ENCODE results near the gene AFG1L.
A peak's percentile ranks its signal among the peaks of the same experiment; 100 is the strongest.
"Not testable (repeated sequence)": the region's sequence is repeated elsewhere in the genome, so short reads cannot be mapped to it uniquely, and the experiment has no call there.

The AFG1L gene

DNA sequence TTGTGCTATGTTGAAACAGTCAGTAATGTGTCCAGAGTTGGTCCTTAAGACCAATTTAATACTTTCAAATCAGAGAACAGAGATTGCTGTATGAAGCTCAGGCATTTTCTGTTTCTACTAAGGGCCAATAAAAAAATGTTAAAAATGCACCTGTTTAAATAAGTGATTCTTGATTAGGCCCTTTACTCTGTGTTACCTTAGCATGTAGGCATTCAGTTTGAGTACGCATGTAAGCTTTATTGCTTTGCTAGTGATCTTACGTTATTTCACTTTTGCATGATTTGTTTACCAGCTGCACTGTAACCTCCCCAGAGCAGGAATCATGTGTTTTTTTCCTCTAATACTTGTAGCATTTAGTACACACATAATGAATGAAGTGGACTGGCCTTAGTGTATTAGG, 61.0 kb downstream of the AFG1L start:
- DNase-seq: peak; percentile 41

DNA sequence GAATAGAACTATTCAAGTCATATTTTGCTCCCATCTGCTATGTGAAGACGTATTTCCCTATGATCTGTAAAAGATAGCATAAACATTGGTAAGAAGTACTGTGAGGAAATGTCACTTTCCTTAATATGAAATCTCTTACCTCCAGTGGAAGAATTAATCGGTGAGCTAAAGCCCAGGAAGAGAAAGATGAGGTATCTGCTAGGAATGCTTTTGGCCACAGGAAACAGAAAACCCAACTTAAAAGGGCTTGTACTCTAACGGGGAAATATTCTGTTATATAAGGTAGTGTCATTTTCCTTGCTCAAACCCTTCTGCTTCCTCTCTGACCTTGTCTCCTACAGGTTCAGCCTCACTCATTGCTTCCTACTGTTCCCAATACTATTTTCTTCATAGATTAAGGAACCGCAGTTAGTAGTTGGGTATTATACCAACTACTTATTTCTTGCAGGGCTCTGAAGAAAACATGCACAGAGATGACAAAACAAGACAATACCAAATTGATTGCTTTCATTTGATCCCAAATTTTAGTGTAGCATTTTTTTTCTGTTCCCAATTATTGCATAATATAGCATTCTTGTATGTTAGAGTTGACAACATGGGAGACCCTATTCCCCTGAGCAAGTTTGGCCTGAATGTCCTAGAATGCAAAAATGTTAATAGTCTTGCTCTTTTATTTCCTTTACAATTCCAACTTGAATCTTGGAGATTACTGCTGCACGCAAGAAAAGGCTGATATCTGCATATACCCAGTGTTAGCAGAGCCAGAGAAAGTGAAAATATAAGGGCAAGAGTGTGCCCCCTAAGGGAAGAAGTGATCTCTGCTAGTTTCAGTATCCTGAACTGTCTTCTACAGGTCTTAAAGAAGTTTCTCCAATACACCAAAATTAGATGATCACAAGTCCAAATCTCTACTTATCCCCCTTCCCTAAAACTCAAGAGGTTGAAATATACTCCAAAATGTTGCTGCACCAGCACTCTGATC, 65.3 kb downstream of the AFG1L start:
- DNase-seq: no peak

DNA sequence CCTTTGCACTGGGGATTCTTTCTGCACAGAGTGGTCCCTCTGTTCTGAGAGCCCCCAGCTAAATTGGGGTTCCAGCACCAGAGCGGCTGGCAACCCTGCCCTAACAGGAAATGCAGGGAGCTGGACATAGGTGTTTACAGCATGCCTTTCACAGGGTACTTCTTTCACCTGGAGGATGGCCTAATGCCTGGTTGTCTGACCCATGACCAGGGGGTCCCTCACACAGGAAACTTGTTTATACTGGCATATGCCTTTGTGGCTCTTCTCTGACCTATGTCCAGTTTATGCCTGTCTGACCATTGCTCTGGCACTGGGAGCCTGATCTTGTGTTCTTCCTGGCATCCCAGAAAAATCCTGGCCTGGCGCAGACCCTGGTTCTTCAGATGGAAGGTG, 66.1 kb downstream of the AFG1L start:
- no peak for DNase-seq

DNA sequence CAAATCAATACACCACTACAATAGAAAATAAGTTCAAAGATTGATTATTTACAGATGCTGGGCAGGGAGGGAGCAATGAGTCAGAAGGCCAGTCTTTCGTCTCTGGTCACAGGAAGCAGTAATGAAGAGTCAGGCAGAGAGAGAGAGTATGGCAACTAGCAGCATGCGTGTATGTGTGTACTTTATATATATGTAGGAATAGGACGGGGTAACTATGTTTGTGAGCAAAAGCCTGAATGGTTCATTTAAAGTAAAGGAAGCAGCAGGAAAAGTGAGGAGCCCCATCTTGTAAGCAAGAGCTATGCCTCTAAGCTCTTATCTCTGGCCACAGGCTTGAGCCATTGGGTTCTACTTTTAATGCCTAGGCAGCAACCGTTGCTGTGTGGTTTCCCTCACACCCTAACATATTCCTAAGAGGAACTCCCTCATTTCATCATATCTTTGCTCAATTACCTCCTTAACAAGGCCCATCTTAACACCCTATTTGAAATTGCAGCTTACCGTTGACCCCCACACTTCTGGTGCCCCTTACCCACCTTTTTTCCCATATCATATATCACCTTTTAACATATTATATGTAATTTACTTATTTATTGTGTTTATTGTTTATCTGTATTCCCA, 66.6 kb downstream of the AFG1L start:
- no peak for DNase-seq

DNA sequence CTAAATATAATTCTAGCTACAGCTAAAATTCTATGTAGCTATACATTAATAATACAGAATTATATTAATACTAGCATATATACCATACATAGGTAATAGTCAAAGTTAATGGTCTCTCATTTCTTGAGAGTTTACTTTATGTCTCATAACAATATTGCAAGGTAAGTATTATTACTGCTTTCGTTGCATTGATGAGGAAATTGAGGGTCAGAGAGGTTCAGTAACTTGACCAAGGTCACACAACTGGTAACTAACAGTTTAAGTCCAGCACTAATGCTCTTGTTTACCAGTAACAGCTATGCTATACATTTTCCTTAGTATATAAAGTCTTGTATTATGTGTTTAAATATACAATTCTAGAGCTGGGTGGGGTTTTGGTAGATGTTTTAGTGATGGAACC, 67.6 kb downstream of the AFG1L start:
- DNase-seq: no peak

DNA sequence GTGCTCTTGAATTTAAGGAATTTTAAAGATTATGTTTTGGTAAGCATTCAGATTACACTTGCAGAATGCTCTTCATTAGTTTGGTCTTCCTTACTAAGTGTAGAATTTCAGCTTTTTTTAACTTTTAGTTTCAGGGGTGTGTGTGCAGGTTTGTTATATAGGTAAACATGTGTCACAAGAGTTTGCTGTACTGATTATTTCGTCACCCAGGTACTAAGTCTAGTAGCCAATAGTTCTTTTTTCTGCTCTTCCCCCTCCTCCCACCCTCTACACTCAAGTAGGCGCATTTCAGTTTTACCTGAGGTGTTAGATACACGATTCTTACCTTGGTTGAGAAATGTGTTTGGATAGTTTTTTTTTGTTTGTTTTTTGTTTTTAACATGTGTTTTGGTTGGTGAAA, 68.3 kb downstream of the AFG1L start:
- DNase-seq: no peak

DNA sequence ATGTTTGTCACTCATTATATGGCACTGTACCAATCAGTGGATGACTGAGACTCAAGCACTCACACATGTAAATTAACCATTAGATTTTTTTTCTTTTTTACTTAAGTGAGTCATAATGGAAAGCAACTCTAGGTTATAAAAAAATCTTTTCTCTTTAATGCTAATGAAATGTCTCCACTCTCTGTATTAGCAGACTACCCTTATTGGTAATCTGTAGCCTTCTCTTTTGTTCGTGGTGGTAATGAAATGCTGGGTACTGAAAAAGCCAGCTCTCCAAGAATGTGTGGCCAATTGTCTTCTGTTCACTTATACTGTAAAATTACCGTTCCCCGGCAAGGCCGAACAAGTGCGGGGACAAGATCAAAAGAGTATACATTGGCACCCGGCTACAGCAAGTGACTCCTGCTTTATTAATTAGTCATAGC, 69.0 kb downstream of the AFG1L start:
- no peak for DNase-seq

DNA sequence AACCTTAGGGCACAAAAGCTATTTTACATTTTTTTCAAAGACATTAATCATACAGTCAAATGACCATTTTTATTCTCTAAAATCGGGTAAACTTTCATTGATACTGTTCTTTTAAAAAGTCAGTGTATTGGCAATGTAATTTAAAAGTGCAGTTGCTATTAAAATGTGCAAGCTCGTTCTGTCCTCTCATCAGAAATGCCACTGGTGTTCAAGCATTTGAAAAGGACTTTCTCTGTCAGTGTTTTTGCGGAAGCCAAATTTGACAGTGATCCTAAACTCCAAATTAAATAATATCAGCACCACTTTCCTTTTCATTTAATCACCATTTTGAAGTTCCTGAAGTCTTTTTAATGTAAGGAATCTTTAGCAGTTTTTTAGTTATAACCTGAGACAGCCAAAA, 69.6 kb downstream of the AFG1L start:
- DNase-seq: no peak

DNA sequence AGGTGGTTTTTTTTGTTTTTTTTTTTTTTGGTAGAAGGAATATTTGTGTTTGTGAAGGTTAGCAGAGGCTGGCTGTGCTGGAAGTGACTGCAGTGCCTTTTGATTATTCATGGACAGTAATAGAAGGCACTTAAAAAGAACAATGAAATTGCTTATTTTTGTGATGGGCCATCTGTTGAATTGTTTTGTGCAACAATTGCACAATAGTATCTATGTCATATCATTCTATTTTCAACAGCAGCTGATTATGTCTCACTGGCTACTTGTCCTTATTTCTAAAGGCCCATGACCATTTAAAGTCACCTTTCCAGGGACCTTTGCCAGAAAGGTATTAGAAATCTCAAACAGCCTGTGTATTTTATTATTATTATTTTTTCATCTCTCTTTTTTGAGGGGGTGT, 70.6 kb downstream of the AFG1L start:
- no peak for DNase-seq

DNA sequence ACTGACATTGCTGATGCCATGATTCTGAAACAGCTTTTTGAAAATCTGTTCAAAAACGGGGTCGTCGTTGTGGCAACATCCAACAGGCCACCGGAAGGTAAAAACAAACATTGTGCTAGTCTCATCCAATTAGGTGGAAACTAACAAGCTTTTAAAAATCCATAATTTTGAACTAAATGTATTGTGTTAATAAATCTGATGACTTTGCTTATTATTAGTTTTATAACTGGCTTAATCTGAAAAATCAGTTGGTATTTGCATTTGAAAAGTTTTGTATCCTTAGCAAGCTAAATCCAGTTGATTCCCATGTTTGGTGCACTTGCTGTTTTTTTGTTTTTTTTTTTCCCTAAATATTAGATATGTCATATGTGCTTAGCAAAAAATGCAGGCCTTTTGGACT, 71.4 kb downstream of the AFG1L start:
- DNase-seq: no peak

DNA sequence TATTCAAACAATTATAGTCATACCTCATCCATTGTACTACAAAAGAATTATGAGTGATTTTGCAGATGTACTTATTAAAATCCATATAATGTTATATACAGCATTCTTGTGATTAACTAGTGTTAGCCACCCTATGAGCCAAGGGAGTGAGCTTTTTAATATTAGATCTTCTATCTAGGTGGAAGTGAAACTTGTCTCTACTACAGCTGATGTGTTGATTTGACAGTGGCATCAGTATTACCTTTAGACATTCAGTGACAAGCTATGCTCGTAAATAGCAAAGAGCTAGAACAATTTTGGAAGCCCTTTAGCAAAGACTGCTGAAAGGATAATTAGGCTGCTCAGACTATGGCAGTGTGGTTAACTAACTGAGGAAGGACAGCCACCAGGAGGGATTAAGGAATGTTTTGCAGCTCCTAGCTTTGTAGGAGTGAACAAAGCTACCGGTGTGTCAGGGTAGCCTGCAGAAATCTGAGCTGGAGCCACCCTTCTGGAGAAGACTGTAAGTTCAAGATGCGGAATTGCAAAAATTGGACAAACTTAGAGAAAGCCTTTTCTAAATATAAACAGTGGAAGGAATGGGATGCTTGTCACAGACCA, 73.7 kb downstream of the AFG1L start:
- no peak for DNase-seq

DNA sequence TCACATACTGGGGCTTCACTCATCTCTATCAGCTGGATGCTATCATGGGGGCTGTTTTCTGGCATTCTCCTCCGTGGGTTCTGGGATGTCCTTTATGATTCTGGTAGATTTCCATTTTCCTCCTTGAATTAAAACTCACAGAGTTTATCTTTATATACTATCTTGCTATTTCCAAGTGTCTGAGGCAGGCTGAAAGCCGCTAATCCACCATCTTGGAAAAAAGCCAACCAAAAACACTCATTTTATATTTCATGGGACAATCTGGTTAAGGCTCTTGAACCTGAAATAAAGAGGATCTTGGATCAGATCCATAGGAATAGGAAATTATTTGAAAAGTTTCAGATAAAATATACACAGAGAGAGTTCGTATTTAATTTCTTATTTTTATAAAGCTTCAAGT, 86.0 kb downstream of the AFG1L start:
- DNase-seq: no peak

DNA sequence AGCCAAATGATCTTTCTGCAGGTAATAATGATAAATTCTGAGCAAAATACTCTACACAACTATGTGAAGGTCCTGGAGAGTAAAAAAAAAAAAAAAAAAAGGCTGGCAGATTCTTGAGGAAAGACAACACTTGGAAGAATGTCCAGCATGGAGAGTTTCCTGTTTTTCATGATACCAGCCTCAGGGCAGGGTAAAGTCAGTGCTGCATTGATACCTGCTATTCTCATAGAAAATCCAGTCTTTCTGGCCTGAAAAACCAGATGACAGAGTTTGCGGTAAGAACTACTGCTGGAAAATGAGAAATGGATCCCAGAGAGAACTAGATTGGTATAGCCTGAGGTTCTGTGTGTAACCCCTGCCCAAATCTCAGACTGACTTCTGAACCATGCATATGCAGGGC, 89.1 kb downstream of the AFG1L start:
- no peak for DNase-seq

DNA sequence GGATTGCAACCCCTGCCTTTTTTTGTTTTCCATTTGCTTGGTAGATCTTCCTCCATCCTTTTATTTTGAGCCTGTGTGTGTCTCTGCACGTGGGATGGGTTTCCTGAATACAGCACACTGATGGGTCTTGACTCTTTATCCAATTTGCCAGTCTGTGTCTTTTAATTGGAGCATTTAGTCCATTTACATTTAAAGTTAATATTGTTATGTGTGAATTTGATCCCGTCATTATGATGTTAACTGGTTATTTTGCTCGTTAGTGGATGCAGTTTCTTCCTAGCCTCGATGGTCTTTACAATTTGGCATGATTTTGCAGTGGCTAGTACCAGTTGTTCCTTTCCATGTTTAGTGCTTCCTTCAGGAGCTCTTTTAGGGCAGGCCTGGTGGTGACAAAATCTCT, 94.3 kb downstream of the AFG1L start:
- not testable (repeated sequence) for DNase-seq

DNA sequence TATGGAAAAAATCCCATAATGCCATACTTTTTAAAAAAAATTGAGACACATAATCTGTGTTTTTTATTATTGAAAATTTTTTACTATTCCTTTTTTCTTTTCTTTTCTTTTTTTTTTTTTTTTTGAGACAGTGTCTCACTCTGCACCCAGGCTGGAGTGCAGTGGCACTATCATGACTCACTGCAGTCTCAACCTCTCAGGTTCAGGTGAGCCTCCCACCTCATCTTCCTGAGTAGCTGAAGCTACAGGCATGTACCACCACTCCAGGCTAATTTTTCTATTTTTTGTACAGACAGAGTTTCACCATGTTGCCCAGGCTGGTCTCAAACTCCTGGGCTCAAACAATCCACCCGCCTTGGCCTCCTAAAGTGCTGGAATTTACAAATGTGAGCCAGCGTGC, 100.4 kb downstream of the AFG1L start:
- DNase-seq: no peak

DNA sequence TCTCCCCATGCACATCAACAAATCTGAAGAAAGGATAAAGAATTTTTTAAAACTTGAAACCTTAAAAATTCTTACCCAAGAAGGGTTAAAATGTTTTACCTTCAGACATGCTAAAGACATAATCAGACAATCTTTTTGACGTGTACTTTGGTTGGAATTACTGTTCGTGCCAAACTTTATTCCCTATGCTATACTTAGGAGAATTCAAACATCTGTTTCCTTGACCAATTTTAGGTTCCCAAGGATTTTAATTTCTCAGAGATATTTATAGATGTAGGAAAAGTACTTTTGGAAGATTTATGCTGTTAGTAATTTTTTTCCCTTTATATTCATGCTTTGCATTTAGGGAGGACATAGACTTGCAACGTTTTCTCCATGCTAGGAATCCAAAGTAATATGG, 108.4 kb downstream of the AFG1L start:
- DNase-seq: no peak

DNA sequence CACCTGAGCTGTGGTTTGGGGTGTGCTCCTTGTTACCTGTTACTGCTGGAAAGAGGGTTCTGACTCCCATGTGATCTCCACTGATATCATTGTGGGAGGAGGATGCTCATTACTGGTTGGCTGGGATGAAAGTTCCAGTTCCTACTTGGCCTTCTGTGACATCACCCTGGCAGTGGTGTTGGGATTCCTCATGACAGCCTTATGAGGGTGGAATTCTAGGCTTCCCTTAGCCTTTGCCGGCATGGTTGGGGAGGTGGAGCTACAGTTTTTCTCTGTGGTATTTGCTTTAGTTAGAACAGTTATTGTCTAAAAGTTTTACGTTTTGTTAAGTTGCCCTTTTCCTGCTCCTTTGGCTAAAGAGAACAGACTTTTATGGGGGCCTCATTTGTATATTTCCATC, 112.1 kb downstream of the AFG1L start:
- no peak for DNase-seq

DNA sequence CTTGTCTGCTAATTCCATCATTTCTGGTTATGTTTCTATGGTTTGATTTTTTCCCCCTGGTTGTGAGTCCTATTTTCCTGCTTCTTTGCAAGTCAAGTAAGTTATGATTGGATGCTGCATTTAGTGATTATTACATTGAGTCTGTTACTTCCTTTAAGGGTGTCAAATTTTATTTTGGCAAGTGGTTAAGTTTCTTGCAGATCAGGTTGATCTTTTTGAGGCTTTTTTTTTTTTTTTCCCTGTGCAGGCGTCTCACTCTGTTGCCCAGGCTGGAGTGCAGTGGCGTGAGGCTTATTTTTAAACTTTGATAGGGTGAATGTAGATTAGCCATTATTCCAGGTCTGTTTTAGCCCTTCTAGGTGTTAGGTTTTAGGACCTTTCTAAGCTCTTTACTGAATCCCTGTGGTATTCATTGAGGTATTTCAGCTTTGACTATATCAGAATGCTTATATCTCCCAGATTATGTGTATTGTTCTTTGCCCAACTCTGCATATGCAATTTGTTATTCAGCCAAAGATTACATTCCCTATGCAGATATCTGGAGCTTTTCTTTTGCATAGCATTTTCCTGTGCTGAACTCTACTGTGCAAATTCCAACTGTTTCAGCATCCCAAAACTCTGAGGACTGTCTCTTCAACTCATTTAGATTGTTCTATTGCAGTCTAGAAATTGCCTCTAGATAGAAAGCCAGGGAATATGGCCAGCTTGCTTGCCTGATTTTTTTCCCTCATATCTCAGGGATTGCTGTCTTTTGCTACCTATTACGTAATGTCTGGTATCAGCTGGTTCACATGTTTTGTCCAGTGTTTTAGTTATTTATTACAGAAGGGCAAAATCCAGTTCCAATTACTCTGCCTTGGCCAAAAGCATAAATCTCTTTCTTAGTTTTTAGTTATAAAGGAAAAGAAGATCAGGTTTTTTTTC, 113.3 kb downstream of the AFG1L start:
- DNase-seq: no peak

DNA sequence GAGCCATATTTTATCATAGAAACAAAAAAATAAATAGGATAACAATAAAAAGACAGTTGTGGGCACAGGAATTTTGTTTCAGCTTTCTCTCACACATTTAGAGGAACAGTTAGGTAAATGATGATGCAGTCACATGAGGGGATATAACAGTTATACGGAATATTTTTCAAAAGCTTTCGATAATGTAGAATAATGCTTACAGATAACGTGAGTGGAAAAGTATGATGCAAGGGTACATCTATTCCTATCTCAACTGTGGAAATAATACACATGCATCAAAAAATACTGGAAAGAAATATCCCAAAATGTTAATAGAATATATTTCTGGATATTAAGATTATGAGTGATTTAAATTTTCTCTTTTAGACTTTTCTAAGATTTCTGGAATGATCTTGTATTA, 114.0 kb downstream of the AFG1L start:
- no peak for DNase-seq

DNA sequence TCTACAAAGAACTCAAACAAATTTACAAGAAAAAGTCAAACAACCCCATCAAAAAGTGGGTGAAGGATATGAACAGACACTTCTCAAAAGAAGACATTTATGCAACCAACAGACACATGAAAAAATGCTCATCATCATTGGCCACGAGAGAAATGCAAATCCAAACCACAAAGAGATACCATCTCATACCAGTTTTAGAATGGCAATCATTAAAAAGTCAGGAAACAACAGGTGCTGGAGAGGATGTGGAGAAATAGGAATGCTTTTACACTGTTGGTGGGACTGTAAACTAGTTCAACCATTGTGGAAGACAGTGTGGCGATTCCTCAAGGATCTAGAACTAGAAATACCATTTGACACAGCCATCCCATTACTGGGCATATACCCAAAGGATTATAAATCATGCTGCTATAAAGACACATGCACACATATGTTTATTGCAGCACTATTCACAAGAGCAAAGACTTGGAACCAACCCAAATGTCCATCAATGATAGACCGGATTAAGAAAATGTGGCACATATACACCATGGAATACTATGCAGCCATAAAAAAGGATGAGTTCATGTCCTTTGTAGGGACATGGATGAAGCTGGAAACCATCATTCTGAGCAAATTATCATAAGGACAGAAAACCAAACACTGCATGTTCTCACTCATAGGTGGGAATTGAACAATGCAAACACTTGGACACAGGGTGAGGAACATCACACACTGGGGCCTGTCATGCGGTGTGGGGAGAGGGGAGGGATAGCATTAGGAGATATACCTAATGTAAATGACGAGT, 121.4 kb downstream of the AFG1L start:
- DNase-seq: not testable (repeated sequence)

DNA sequence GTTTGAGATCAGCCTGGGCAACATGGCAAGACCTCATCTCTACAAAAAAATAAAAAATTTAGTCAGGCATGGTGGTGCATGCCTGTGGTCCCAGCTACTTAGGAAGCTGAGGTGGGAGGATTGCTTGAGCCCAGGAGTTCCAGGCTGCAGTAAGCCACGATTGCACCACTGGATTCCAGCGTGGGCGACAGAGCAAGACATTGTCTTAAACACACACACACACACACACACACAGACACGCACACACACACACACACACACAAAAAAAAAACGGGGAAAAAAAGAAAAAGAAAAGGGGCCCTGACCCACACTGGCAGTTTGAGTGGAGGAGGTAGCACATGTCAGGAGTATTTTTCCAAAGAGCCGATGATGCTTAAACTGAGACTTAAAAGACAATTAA, 122.2 kb downstream of the AFG1L start:
- no peak for DNase-seq

DNA sequence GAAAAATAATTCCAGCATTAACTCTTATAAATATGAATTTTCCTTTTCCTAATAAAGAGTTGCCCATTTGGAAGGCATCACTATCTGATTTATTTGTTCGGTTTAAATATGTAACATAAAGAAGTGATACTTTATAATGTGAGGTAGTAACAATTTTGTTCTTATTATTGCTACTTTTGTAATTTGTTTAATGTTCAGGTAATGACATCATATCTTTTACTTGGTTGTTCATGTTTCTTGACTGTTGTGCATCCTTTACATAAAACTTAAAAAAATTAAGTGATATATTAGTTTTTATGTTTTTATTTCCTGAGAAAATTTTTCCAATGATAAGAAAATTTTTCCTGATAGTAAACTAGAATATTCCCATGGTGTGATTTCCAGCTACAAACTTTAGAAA, 124.6 kb downstream of the AFG1L start:
- DNase-seq: no peak

Measured in NCI-H526 treated with DMSO at 0.1 percent for 48 hours (cell line).